Measurements from ENCODE around the gene NEURL3.

DNA sequence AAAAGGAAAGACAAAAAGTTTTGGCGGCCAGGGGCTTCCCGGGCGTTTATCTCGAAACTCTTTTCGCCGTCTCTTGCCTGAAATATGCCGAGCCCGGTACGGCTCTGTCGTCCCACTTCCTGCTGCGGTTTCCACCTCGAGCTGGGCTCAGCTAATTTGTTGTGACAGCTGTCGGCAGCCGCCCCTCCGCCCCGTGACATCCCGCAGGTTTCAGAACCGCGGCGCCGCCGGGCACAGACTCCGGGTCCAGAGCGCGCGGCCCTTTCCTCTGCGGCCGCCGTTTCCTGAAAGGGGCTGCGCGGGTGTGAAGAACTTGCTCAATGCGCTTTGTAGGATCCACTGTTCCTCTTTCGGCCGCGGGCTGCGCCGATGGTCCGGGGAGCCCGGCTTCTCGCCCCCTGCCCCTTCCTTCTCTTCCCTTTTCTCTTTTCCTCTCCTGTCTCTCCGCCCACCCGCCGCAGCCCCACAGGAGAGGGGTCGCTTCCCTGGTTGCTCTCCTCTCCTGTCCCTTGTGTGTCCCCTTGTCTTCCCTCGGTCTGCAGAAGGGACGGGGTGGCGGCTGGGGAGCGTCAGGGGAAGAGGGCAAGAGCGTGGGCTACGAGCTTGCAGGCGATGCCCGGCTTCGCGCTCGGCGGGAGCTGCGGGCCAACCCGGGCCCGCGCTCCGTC lies 32.0 kb upstream of the NEURL3 start:
- TF ChIP-seq, protein P1, sequence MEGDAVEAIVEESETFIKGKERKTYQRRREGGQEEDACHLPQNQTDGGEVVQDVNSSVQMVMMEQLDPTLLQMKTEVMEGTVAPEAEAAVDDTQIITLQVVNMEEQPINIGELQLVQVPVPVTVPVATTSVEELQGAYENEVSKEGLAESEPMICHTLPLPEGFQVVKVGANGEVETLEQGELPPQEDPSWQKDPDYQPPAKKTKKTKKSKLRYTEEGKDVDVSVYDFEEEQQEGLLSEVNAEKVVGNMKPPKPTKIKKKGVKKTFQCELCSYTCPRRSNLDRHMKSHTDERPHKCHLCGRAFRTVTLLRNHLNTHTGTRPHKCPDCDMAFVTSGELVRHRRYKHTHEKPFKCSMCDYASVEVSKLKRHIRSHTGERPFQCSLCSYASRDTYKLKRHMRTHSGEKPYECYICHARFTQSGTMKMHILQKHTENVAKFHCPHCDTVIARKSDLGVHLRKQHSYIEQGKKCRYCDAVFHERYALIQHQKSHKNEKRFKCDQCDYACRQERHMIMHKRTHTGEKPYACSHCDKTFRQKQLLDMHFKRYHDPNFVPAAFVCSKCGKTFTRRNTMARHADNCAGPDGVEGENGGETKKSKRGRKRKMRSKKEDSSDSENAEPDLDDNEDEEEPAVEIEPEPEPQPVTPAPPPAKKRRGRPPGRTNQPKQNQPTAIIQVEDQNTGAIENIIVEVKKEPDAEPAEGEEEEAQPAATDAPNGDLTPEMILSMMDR (IDR thresholded peaks at IDR 0.05), result no peak
- no peak for TF ChIP-seq POLR2A (IDR thresholded peaks at IDR 0.05)
